NCI-H1694 treated with DMSO at 0.1 percent for 48 hours (cell line): Measurements from ENCODE around the gene HRG.
"Not testable (repeated sequence)": the region's sequence is repeated elsewhere in the genome, so short reads cannot be mapped to it uniquely, and the experiment has no call there.

ENCODE experiments used
- DNase-seq: peaks from one replicate; lab custom pipeline; 2025; lab: John Stamatoyannopoulos, UW

Gene HRG

DNA sequence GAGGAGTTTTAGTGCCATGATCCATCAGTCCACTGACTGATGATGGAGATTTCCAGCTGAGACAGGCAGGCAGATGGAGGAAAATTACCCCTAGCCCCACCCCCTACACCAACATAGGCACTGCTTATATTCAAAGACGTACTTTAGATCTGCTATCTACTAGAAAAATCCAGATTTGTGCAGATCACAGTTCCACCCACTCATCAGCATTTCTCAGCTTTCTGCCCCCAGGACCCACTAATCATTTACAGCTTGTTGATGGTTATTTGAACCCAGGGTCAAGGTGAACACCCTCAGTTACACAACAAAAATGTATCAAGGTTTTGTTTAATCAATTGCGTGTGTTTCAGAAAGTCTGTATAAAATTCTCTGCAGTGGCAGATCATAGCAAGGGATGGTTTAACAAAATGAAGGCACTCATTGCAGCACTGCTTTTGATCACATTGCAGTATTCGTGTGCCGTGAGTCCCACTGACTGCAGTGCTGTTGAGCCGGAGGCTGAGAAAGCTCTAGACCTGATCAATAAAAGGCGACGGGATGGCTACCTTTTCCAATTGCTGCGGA, at the start of gene HRG:
HRG (plus strand) TSS at position 390 of the 564 bp plus-strand sequence; CDS start at position 408, 18 bp downstream.
- DNase-seq = no peak

GRCh38 chr3:186616299-186616617, 49.6 kb upstream of the HRG start:
- no peak for DNase-seq

- DNase-seq = peak; percentile 84
Observed at GRCh38 chr3:186617036-186617946, 48.5 kb upstream of the HRG start.

DNA sequence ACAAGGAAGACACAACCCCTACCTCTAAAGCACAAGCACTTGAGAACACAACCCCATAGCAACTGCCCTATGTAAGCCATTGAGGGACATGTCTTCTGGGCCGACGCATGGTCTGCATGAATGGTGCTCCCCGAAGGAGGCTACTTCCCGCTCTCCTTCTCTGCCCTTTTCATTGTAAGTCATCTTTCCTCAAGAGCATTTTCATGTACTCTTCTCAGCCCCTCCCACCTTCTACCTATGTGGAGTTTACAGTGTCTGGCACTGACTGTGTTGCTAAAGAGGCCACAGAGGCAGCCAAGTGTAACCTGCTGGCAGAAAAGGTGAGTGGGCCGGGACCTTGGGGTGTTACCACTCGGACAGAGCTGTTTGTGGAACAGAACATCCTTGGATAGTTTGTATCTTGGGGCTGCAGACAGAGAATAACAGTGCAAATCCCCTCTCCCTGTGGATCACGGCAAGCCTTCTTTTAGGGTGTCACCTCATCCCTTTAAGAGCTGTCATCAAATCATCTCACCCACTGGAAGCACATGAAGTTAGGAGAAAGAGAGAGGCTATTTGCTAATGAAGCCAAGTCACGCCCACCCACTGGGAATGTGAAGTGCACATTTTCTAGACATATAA, 47.4 kb upstream of the HRG start:
- DNase-seq = no peak

GRCh38 chr3:186619787-186620212, 46.0 kb upstream of the HRG start:
- no peak for DNase-seq

GRCh38 chr3:186620213-186621092, 45.4 kb upstream of the HRG start:
- no peak for DNase-seq

GRCh38 chr3:186621894-186622650, 43.7 kb upstream of the HRG start:
- DNase-seq = no peak

DNA sequence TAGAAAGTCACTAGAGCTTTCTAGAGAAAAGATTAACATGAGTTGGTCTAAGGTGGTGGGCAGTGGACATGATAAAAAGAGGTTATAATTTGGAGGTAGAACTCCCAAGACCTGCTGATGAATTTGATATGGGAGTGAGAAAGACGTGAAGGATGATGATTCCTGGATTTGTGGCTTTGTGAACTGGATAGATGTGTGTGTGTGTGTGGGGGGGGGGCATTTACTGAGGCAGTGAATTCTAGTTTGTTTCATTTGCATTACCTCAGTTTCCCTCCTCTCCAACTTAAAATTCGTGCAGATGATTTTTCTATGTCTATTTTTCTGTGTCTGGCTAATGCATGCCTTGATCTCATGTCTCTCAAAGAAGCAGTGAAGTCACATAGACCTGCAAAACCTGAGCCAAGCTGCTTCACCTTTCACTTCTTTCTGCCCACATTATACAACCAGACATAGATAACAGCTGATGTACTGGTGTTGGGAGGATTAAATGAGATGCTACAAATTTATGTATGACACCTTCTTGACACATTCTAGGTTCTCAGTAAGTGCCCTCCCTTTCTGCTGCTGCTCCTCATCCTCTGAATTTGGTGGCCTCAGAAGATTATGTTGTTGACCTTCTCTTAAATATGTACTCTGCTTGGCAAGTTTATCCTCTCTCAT, 43.0 kb upstream of the HRG start:
- no peak for DNase-seq

DNA sequence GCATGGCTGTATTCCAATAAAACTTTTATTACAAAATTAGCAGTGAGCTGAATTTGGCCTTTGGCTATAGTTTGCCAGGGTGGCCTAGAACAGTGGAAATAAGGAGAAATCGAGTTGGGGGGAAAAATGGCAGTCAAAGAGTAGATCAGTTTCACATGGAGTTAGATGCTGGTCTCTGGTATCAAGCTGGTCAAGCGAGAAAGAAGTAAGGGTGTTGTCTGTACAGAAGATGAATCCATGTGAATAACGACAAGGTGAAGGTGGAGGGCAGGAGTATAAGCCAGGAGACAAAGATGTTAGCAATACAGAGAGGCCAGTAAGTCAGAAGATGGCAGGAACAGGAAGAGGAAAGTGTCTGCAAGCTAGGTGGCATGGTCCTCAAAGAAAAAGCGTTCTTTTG, 41.2 kb upstream of the HRG start:
- no peak for DNase-seq

- DNase-seq = no peak
Observed at GRCh38 chr3:186625600-186626042, 40.2 kb upstream of the HRG start.

DNA sequence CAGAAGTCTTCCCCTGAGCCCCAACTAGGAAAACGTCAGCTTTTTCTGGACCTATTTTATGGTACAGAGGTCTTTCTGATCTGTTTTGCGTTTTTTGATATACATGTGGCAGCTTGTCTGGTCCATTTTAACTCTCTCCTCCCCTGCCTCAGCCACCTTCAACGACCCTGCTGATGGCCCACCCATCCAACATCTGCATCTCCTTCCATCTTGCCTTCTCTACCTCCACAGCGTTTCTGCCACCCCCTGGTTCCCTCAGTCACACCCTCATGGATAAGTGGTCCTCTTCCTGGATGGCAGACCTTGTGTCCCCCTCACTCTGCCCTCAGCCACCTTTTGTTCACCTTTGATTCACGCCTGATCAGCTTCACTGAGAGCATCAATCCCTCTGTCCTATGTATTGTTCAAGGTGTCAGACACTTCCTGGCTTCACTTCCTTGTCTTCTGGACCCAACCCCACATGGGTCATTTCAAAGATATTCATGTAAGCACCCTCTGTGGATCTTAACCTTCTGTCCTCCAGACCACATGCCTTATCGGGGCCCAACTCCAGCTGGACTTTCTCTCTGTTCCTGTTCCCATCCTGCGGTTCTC, 39.5 kb upstream of the HRG start:
- DNase-seq = no peak

DNA sequence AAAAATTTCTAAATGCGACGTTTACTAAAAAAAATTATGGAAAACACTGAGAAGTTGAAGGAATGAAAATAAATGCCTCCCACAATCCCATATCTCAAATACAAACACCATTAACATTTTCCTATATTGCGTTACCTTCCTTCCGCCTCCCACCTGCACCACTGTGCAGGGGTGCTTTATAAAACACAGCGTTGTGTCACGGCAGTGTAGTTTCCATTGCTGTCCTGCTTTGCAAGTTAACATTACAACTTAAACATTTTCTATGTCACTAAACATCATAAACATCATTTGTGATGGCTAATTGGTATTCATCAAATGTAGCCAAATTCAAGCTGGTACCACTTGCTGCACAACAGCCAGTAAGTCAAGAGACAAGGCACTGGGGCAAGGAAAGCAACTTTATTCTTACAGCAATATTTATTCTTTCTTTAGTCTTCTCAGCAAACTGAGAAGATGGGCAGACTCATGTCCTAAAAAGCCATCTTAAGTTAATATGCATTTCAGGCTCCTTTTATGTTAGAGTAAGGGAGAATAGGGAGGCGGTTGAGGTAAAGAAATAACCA, 37.9 kb upstream of the HRG start:
- no peak for DNase-seq

DNA sequence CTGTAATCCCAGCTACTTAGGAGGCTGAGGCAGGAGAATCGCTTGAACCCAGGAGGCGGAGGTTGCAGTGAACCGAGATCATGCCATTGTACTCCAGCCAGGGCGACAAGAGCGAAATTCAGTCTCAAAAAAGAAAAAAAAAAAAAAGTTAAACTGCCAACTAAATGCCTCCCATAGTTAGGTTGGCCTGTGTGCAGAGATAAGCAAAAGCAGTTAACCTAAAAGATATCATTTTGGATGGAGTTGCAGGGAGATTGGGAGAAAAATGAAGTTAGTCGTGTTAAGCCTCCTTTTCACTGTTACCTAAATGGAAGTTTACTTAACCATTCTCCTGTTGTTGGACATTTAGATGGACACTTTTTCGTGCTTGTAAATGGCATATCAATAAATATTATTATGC, 37.1 kb upstream of the HRG start:
- DNase-seq = no peak

- no peak for DNase-seq
Observed at GRCh38 chr3:186630950-186631641, 34.7 kb upstream of the HRG start.

DNA sequence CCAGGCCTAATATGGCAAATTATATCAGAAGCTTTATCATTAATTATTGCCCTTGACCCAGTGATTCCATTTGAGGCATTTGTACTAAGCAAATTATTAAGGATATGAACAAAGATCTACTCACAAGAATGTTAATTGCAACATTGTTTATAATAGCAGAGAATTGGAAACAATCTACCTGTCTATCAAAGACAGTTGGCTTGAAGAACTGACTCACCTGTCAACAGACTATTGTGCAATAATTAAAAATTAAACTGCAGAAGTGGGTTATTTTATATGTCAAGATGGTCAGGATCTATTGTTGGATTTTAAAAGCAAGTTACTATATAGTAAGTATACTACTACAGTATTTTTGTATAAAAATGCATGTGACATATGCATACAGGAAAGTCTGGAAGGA, 32.3 kb upstream of the HRG start:
- no peak for DNase-seq

GRCh38 chr3:186634207-186634606, 31.6 kb upstream of the HRG start:
- DNase-seq = not testable (repeated sequence)

DNA sequence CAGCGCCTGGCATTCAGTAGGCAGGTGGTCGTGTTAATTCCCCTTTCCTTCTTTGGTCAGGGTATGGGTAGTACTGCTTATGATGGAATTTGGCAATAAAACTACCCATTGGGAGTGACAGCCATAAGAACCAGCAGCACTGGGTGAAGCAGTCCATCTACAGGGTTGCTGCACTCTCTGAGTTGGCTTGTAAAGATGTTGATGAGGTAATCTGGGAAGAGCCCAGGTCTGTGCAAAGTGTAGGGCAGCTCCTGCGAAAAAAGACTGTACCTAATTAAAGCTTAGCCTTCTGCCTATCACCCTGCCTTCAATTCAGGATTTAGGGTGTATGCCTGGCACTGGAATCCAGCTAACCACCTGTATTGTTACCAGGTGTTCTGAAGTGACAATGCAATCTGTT, 30.3 kb upstream of the HRG start:
- DNase-seq = no peak

- no peak for DNase-seq
Observed at GRCh38 chr3:186636536-186636935, 29.3 kb upstream of the HRG start.

GRCh38 chr3:186637686-186638085, 28.1 kb upstream of the HRG start:
- DNase-seq = no peak

- no peak for DNase-seq
Observed at GRCh38 chr3:186638259-186638658, 27.6 kb upstream of the HRG start.
